H9 (cell line): ENCODE results near the gene PLA1A. TPM values are rescaled to one million over a fixed set of nuclear protein-coding genes. Genes with fewer than 3 reads are reported as not detected.
A peak's percentile ranks its signal among the peaks of the same experiment; 100 is the strongest.

Experiments used
- DNase-seq: peaks from one replicate; pipeline ENCODE4 v3.0.0-alpha.2; 2017
- H2AFZ ChIP-seq: one replicate; pipeline ENCODE4 v1.6.1; 2013; ENCODE audit warnings: mild to moderate bottlenecking, low read length, control low read depth, moderate library complexity
- H2AK5ac ChIP-seq: 2 replicates; pipeline ENCODE4 v1.6.1; 2013; ENCODE audit warnings: low read length, control low read depth, mixed read lengths; ENCODE audit not compliant: insufficient read length
- H2BK120ac ChIP-seq: one replicate; pipeline ENCODE4 v1.6.1; 2013; ENCODE audit warnings: low read depth, mild to moderate bottlenecking, low read length, control low read depth, inconsistent platforms; ENCODE audit not compliant: poor library complexity, severe bottlenecking
- H2BK12ac ChIP-seq: 2 replicates; pipeline ENCODE4 v1.6.1; 2013; ENCODE audit warnings: low read length, control low read depth, mixed read lengths, low read depth; ENCODE audit not compliant: insufficient read length
- H2BK15ac ChIP-seq: 2 replicates; pipeline ENCODE4 v1.6.1; 2013; ENCODE audit warnings: low read depth, low read length, control low read depth
- H2BK20ac ChIP-seq: one replicate; pipeline ENCODE4 v1.6.1; 2013; ENCODE audit warnings: low read depth, mild to moderate bottlenecking, low read length, control low read depth, inconsistent platforms; ENCODE audit not compliant: poor library complexity, severe bottlenecking
- H2BK5ac ChIP-seq: 2 replicates; pipeline ENCODE4 v1.6.1; 2013; ENCODE audit warnings: low read length, control low read depth, mixed read lengths; ENCODE audit not compliant: insufficient read length
- H3K14ac ChIP-seq: 2 replicates; pipeline ENCODE4 v1.6.1; 2013; ENCODE audit warnings: low read length, control low read depth; ENCODE audit not compliant: insufficient read depth
- H3K18ac ChIP-seq: 2 replicates; pipeline ENCODE4 v1.6.1; 2013; ENCODE audit warnings: low read depth, mild to moderate bottlenecking, mixed read lengths, low read length, control low read depth; ENCODE audit not compliant: insufficient read length
- H3K23ac ChIP-seq: 2 replicates; pipeline ENCODE4 v1.6.1; 2013; ENCODE audit warnings: low read length, control low read depth, mixed read lengths, low read depth; ENCODE audit not compliant: insufficient read length
- H3K23me2 ChIP-seq: 2 replicates; pipeline ENCODE4 v1.6.1; 2013; ENCODE audit warnings: low read depth, mild to moderate bottlenecking, mixed read lengths, low read length, control low read depth; ENCODE audit not compliant: insufficient read length, poor library complexity, severe bottlenecking
- H3K27ac ChIP-seq: 2 replicates; pipeline ENCODE4 v1.5.1; 2013; ENCODE audit warnings: low read length, control low read depth, mixed read lengths, low read depth; ENCODE audit not compliant: insufficient read length
- H3K27me3 ChIP-seq: 2 replicates; pipeline ENCODE4 v1.6.1; 2013; ENCODE audit warnings: low read length, control low read depth, inconsistent platforms; ENCODE audit not compliant: insufficient read depth
- H3K4ac ChIP-seq: 2 replicates; pipeline ENCODE4 v1.6.1; 2013; ENCODE audit warnings: low read depth, mild to moderate bottlenecking, control low read depth, inconsistent platforms, low read length, moderate library complexity
- H3K4me1 ChIP-seq: 2 replicates; pipeline ENCODE4 v1.6.1; 2013; ENCODE audit warnings: low read length, control low read depth, inconsistent platforms; ENCODE audit not compliant: insufficient read depth
- H3K4me2 ChIP-seq: 2 replicates; pipeline ENCODE4 v1.6.1; 2013; ENCODE audit warnings: low read length, control low read depth, mixed read lengths; ENCODE audit not compliant: insufficient read length, insufficient read depth
- H3K56ac ChIP-seq: 2 replicates; pipeline ENCODE4 v1.6.1; 2013; ENCODE audit warnings: low read depth, mild to moderate bottlenecking, mixed read lengths, low read length, control low read depth; ENCODE audit not compliant: insufficient read length
- H3K79me1 ChIP-seq: 2 replicates; pipeline ENCODE4 v1.6.1; 2013; ENCODE audit warnings: low read depth, mild to moderate bottlenecking, moderate library complexity, low read length, control low read depth, inconsistent platforms; ENCODE audit not compliant: insufficient read depth, poor library complexity, severe bottlenecking
- H3K79me2 ChIP-seq: 2 replicates; pipeline ENCODE4 v1.6.1; 2013; ENCODE audit warnings: low read length, control low read depth, inconsistent platforms; ENCODE audit not compliant: insufficient read depth
- H3K9ac ChIP-seq: 2 replicates; pipeline ENCODE4 v1.6.1; 2013; ENCODE audit warnings: low read length, control low read depth, mixed read lengths; ENCODE audit not compliant: insufficient read length; ENCODE audit errors: extremely low read depth
- H3K9me3 ChIP-seq: one replicate; pipeline ENCODE4 v1.6.1; 2013; ENCODE audit warnings: low read depth, low read length, inconsistent platforms; ENCODE audit not compliant: control insufficient read depth
- H3T11ph ChIP-seq: one replicate; pipeline ENCODE4 v1.6.1; 2013; ENCODE audit warnings: mild to moderate bottlenecking, low read length, control low read depth, inconsistent platforms
- H4K20me1 ChIP-seq: one replicate; pipeline ENCODE4 v1.6.1; 2013; ENCODE audit not compliant: control insufficient read depth, insufficient read length, insufficient read depth
- H4K5ac ChIP-seq: 2 replicates; pipeline ENCODE4 v1.6.1; 2013; ENCODE audit warnings: low read depth, mild to moderate bottlenecking, mixed read lengths, low read length, control low read depth; ENCODE audit not compliant: insufficient read length
- H4K8ac ChIP-seq: replicated peaks from 2 replicates; pipeline ENCODE4 v1.6.1; 2013; ENCODE audit warnings: low read length, control low read depth, mixed read lengths, low read depth; ENCODE audit not compliant: insufficient read length
- H4K91ac ChIP-seq: 2 replicates; pipeline ENCODE4 v1.6.1; 2013; ENCODE audit warnings: low read depth, mild to moderate bottlenecking, moderate library complexity, mixed read lengths, low read length, control low read depth; ENCODE audit not compliant: insufficient read length
- H3K27ac Mint-ChIP-seq, 3 experiments: 2 replicates in 2 of 3; 3 replicates in 1 of 3; pipeline ENCODE4 v1.8.0; 2020 to 2021; ENCODE audit warnings: mixed read lengths in 3 of 3, mild to moderate bottlenecking in 1 of 3, moderate library complexity in 1 of 3
- H3K27me3 Mint-ChIP-seq: 2 replicates; pipeline ENCODE4 v1.8.0; 2021; ENCODE audit warnings: low read depth, mild to moderate bottlenecking, moderate library complexity, mixed read lengths
- H3K36me3 Mint-ChIP-seq, 3 experiments: 2 replicates in 2 of 3; 3 replicates in 1 of 3; pipeline ENCODE4 v1.8.0; 2020 to 2021; ENCODE audit warnings: low read depth in 3 of 3, mixed read lengths in 3 of 3; ENCODE audit not compliant: insufficient read depth in 1 of 3
- H3K4me1 Mint-ChIP-seq, 2 experiments: 2 replicates each; pipeline ENCODE4 v1.8.0; 2020; ENCODE audit warnings: mixed read lengths in 2 of 2
- H3K4me3 Mint-ChIP-seq, 2 experiments: 2 replicates in 1 of 2; 3 replicates in 1 of 2; pipeline ENCODE4 v1.8.0; 2020 to 2021; ENCODE audit warnings: mild to moderate bottlenecking in 2 of 2, mixed read lengths in 2 of 2, moderate library complexity in 1 of 2
- H3K9me3 Mint-ChIP-seq, 2 experiments: 2 replicates in 1 of 2; 3 replicates in 1 of 2; pipeline ENCODE4 v1.8.0; 2020; ENCODE audit warnings: mild to moderate bottlenecking in 2 of 2, mixed read lengths in 2 of 2, moderate library complexity in 1 of 2
- CTCF ChIP-seq: fragments of 200-600 bp; sonication (generic); conservative IDR thresholded peaks from 3 replicates; pipeline ENCODE4 v1.8.0; 2021; ENCODE audit warnings: antibody characterized with exemption, mild to moderate bottlenecking
- WGBS: extraction: QIAGEN DNeasy Blood & Tissue Kit; methylation state at CpG from one replicate; pipeline ENCODE4 v1.1.7; 2013; ENCODE audit warnings: missing lambda C conversion rate, low lambda C conversion rate, mixed read lengths; ENCODE audit not compliant: insufficient read length; ENCODE audit errors: extremely low coverage; 5-methylcytosine and 5-hydroxymethylcytosine counted together
- total RNA-seq: library from RNA; stranded (reverse); gene quantifications from 2 replicates; pipeline ENCODE4 v1.2.1, GENCODE V29; 2021

The PLA1A gene
- total RNA-seq, 1 experiment from 2014 or later: not detected

DNA sequence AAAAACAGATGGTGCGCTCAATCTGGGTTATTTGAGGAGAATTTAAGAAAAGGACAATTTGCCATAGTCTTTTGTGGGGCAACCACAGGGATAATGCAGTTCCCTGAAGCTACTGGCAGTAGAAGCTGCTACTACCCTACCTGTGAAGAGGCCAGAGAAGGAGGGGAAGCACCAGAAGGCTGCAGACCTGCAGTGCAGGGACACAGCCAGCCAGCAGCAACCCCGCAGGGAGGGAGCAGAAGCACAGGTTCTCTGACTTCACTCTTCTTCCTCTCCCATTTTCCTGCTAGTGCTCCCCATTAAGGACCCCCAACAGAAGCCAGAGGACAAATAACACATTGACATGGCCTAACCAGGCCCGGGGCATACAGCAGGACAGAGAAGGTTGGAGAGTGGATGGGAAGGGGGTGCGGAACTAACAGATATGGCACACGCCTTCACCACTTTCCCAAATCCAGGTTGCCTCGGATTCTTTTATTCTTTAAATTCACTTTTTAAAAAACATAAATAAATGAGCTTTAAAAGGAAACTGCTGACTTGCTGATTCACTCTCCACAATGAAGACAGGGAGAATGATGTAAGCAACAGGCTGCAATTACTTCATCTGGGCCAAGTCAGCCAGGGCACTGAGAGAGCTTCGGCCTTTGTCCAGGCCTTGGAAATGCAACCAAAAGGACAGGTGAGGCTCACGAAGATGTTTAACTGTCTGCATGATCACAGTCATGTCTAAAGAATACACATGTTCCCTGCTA lies 32.6 kb downstream of the PLA1A start:
- no peak for DNase-seq
- Histone ChIP-seq H3K18ac (no peak overlapping the region), H3K79me2 (no peaks in the 10 kb centered on the region), H2BK5ac (no peak overlapping the region), H4K8ac (no peak overlapping the region), H3K4me2 (no peak overlapping the region), H3K4me1 (no peaks in the 10 kb centered on the region), H3K14ac (no peak overlapping the region), H3K23me2 (no peaks in the 10 kb centered on the region), H4K91ac (no peak overlapping the region), H2BK12ac (no peak overlapping the region), H3K56ac (no peak overlapping the region), H3K23ac (no peak overlapping the region), H2AFZ (no peak overlapping the region), H3T11ph (no peak overlapping the region), H3K79me1 (no peaks in the 10 kb centered on the region), H2BK15ac (no peak overlapping the region), H3K27me3 (no peaks in the 10 kb centered on the region), H3K27ac (no peak overlapping the region), H3K9ac (no peak overlapping the region), H3K9me3 (no peaks in the 10 kb centered on the region), H2BK20ac (no peak overlapping the region), H2BK120ac (no peak overlapping the region), H2AK5ac (no peak overlapping the region), H4K5ac (no peak overlapping the region), H3K4ac (no peak overlapping the region), H4K20me1 (no peaks in the 10 kb centered on the region)
- H3K27ac Mint-ChIP-seq: peak overlapping the region in 1 of 3 experiments; percentile 87; a peak in 1 of 7 replicates
- peaks cover 20 to 25% of the 10 kb centered on the region in 2 experiments for H3K4me1 Mint-ChIP-seq
- no peak overlapping the region for H3K4me3 Mint-ChIP-seq
- TF ChIP-seq CTCF: no peak
- no peaks in the 10 kb centered on the region for H3K9me3 Mint-ChIP-seq
- no CpG with 5 or more reads among the region's 8 CpGs for WGBS
- H3K36me3 Mint-ChIP-seq: no peaks in the 10 kb centered on the region
- peaks cover 2% of the 10 kb centered on the region for H3K27me3 Mint-ChIP-seq
